Breast epithelium (tissue), 4 donors: ENCODE data around the gene C11orf54. TPM values are rescaled to one million over a fixed set of nuclear protein-coding genes. Genes with fewer than 3 reads are reported as not detected.

Source experiments
- DNase-seq, 2 donors: peaks; one replicate each; pipeline ENCODE4 v3.0.0-alpha.2; 2019; ENCODE audit warnings: low spot score in 2 of 2
- H3K27ac ChIP-seq, 2 donors: fragments of 200-600 bp; sonication (generic) in 1 of 2; one replicate each; pipeline ENCODE4 v1.5.1; 2016 to 2019; ENCODE audit warnings: mild to moderate bottlenecking in 1 of 2
- H3K27me3 ChIP-seq, 2 donors: fragments of 200-600 bp; sonication (generic) in 1 of 2; one replicate each; pipeline versions ENCODE4 v1.5.1 to v1.6.0; 2017 to 2019; ENCODE audit warnings: control low read depth in 1 of 2, mild to moderate bottlenecking in 1 of 2
- H3K36me3 ChIP-seq: fragments of 200-600 bp; one replicate; pipeline ENCODE4 v1.5.1; 2019
- H3K4me1 ChIP-seq, 2 donors: fragments of 200-600 bp; sonication (generic); one replicate each; pipeline ENCODE4 v1.5.1; 2016 to 2019; ENCODE audit warnings: control low read depth in 1 of 2
- H3K4me3 ChIP-seq, 3 donors: fragments of 200-600 bp; sonication (generic); 1 replicate in 2 of 3; 2 replicates in 1 of 3; pipeline ENCODE4 v1.5.1; 2016 to 2019; ENCODE audit warnings: mild to moderate bottlenecking in 3 of 3, moderate library complexity in 2 of 3
- H3K9me3 ChIP-seq, 2 donors: fragments of 200-600 bp; sonication (generic) in 1 of 2; one replicate each; pipeline ENCODE4 v1.5.1; 2016 to 2019; ENCODE audit warnings: control low read depth in 1 of 2
- POLR2A ChIP-seq: fragments of 450-650 bp; IDR thresholded peaks from one replicate; pipeline ENCODE4 v1.6.1; 2016; ENCODE audit warnings: antibody characterized with exemption, mild to moderate bottlenecking, moderate library complexity
- POLR2AphosphoS5 ChIP-seq, 3 donors: sonication (generic); formaldehyde crosslinking; IDR thresholded peaks; one replicate each; pipeline ENCODE4 v1.6.1; 2017; ENCODE audit warnings: antibody characterized with exemption in 3 of 3
- intact Hi-C: fragments of 100-400 bp; cut with DNase I; formaldehyde crosslinking; loops from one replicate; pipeline ENCODE4 v1.15.1; 2023; ENCODE audit warnings: low total_unique reads
- total RNA-seq, 3 donors: library from RNA; depleted of rRNA; stranded (reverse); fragments of >200 nt; gene quantifications; one replicate each; pipeline ENCODE4 v1.1.0, GENCODE V29; 2016
- TF ChIP-seq, protein P1 (sequence below), 3 donors: fragments of 450-650 bp; IDR thresholded peaks; one replicate each; pipeline ENCODE4 v1.5.1; 2016 to 2017; ENCODE audit warnings: antibody characterized with exemption in 3 of 3, mild to moderate bottlenecking in 3 of 3, moderate library complexity in 3 of 3

Gene C11orf54
- 10 to 100 TPM; 32.8 to 53.7 (median 53.1) TPM for total RNA-seq

GRCh38 chr11:93741094-93741881, at the start of gene C11orf54, which contains the start of gene TAF1D:
TSS of gene C11orf54 (plus strand) at chr11:93741672. CDS start at chr11:93747394, 5,722 bp downstream.
TSS of gene TAF1D (minus strand) at chr11:93741495. CDS start at chr11:93739304, 2,191 bp downstream.
- peaks cover 0 to 22% of the 10 kb centered on the region in 2 donors for H3K4me1 ChIP-seq
- TF ChIP-seq POLR2AphosphoS5 (IDR thresholded peaks at IDR 0.05) (peak; percentile 89 to 95 (median 94)), POLR2A (peak; percentile 80)
- TF ChIP-seq, protein P1, sequence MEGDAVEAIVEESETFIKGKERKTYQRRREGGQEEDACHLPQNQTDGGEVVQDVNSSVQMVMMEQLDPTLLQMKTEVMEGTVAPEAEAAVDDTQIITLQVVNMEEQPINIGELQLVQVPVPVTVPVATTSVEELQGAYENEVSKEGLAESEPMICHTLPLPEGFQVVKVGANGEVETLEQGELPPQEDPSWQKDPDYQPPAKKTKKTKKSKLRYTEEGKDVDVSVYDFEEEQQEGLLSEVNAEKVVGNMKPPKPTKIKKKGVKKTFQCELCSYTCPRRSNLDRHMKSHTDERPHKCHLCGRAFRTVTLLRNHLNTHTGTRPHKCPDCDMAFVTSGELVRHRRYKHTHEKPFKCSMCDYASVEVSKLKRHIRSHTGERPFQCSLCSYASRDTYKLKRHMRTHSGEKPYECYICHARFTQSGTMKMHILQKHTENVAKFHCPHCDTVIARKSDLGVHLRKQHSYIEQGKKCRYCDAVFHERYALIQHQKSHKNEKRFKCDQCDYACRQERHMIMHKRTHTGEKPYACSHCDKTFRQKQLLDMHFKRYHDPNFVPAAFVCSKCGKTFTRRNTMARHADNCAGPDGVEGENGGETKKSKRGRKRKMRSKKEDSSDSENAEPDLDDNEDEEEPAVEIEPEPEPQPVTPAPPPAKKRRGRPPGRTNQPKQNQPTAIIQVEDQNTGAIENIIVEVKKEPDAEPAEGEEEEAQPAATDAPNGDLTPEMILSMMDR (IDR thresholded peaks at IDR 0.05), result peak in 2 of 3 donors; percentile 33
- no peaks in the 10 kb centered on the region for H3K9me3 ChIP-seq
- peak within 1 kb of the TSS; percentile 87 to 91 (median 90) for H3K4me3 ChIP-seq
- intact Hi-C loops, result no loop called here
- H3K36me3 ChIP-seq, result peaks cover 7% of the 10 kb centered on the region
- peak; percentile 96 to 98 for DNase-seq
- peak within 1 kb of the TSS; percentile 96 to 97 for H3K27ac ChIP-seq
- H3K27me3 ChIP-seq, result no peaks in the 10 kb centered on the region

GRCh38 chr11:93694109-93694508, 47.4 kb upstream of the C11orf54 start:
- intact Hi-C loops, result loop anchor here (2.0 kb wide), 1 partner anchor 39 kb away; no protein-coding TSS in a partner anchor
- TF ChIP-seq, protein P1 (IDR thresholded peaks at IDR 0.05), result no peak
- TF ChIP-seq POLR2AphosphoS5 (IDR thresholded peaks at IDR 0.05) (no peak), POLR2A (no peak)
- no peaks in the 10 kb centered on the region for H3K36me3 ChIP-seq

GRCh38 chr11:93694557-93694956, 46.9 kb upstream of the C11orf54 start:
- no peaks in the 10 kb centered on the region for H3K36me3 ChIP-seq
- H3K27ac ChIP-seq, result no peak overlapping the region
- TF ChIP-seq POLR2AphosphoS5 (IDR thresholded peaks at IDR 0.05), result no peak
- TF ChIP-seq POLR2A, result no peak
- TF ChIP-seq, protein P1 (IDR thresholded peaks at IDR 0.05), result no peak
- intact Hi-C loops, result loop anchor here (2.0 kb wide), 1 partner anchor 38 kb away; no protein-coding TSS in a partner anchor
- H3K4me1 ChIP-seq, result no peaks in the 10 kb centered on the region
- no peaks in the 10 kb centered on the region for H3K27me3 ChIP-seq
- no peak for DNase-seq
- no peak overlapping the region for H3K4me3 ChIP-seq
- no peaks in the 10 kb centered on the region for H3K9me3 ChIP-seq

More at GRCh38 chr11:93694109-93694508, 47.4 kb upstream of the C11orf54 start:
- Histone ChIP-seq H3K9me3 (no peaks in the 10 kb centered on the region), H3K4me1 (no peaks in the 10 kb centered on the region), H3K27ac (no peak overlapping the region), H3K4me3 (no peak overlapping the region), H3K27me3 (no peaks in the 10 kb centered on the region)
- DNase-seq, result no peak

GRCh38 chr11:93697611-93698010, 43.9 kb upstream of the C11orf54 start:
- TF ChIP-seq, protein P1 (IDR thresholded peaks at IDR 0.05), result no peak
- TF ChIP-seq POLR2AphosphoS5 (IDR thresholded peaks at IDR 0.05) (no peak), POLR2A (no peak)
- no peaks in the 10 kb centered on the region for H3K36me3 ChIP-seq
- H3K4me1 ChIP-seq, result no peaks in the 10 kb centered on the region
- H3K27ac ChIP-seq, result no peak overlapping the region
- H3K9me3 ChIP-seq, result no peaks in the 10 kb centered on the region
- intact Hi-C loops, result no loop called here
- H3K27me3 ChIP-seq, result no peaks in the 10 kb centered on the region
- DNase-seq, result no peak
- H3K4me3 ChIP-seq, result no peak overlapping the region

DNA sequence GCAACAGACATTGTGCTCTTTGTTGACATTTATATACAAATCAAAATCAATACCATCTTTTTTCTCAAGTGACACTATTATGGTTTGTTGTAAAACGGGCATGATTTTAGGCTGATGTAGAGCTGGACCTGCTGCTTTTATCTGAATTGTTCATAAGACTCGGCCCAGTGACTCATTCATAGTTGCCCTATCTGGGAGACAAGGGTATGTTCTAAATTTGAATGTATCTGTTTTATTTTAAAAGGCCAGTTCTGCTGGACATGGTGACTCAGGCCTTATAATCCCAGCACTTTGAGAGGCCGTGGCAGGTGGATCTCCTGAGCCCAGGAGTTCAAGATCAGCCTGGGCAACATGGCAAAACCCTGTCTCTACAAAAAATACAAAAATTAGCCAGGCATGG, 40.6 kb upstream of the C11orf54 start:
- H3K4me3 ChIP-seq, result no peak overlapping the region

More for the DNA sequence above, 40.6 kb upstream of the C11orf54 start:
- Histone ChIP-seq H3K27ac (no peak overlapping the region), H3K4me1 (no peaks in the 10 kb centered on the region), H3K27me3 (no peaks in the 10 kb centered on the region), H3K9me3 (no peaks in the 10 kb centered on the region), H3K36me3 (no peaks in the 10 kb centered on the region)
- intact Hi-C loops, result no loop called here
- DNase-seq, result no peak
- TF ChIP-seq POLR2A, result no peak
- TF ChIP-seq POLR2AphosphoS5 (IDR thresholded peaks at IDR 0.05), result no peak
